ENCODE data around the gene UBE2G2.

The UBE2G2 gene

DNA sequence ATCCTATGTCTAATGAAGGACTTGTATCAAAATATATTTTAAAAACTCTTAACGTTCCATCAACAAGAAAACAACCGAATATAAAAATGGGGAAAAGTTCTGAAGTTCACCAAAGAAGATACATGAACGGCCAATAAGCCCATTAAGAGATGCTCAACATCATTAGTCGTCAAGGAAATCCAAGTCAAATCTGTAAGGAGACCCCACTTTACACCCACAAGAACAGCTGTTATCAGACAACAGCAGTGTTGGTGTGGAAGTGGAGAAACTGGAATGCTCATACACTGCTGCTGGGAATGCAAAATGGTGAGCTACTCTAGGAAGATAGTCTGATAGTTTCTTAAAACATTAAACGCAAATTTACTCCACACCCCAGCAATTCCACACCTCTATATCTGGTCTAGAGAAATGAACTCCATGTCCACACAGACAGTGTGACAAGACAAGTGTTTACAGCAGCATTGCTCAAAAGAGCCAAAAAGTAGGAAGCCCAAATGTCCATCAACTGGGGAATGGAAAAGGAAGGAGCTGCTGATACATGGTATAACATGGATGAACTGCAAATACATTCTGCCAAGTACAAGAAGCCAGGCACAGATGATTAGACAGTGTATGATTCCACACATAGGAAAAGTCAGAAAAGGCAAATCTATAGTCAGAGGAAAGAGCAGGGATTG, 18.5 kb downstream of the UBE2G2 start:
- no peak for FAIRE-seq

DNA sequence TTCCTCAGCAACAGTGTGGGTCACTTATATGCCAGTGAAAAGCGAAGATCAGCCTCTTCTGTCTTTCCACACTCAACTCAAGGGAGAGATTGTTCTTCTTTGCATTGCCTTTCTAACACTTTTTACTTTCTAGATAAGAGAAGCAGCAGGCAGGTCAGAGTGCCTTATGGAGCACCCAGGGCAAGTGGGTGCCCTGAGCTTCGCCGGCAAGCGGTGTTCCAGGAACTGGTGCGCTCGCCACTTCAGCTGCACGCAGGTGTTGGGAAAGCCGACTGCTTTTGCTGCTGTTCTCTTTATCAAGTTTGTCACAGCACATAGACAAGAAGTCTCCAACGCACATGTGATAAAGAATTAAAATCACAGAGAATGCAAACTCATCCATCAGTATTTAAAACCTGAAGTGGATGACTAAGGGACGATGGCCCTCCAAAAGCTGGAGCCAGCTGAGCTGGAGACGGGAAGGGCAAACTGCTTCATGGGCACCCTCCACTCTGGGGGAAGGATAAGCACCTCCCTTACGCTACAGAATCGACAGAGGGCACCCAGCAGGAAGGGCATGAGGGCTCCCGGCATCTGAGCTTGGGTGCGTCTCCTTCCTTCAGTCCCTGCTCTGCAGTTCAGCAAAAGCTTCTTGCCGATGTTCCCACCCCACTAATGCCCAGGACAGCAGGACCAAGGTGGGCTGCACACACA, 20.7 kb downstream of the UBE2G2 start:
- FAIRE-seq = no peak

DNA sequence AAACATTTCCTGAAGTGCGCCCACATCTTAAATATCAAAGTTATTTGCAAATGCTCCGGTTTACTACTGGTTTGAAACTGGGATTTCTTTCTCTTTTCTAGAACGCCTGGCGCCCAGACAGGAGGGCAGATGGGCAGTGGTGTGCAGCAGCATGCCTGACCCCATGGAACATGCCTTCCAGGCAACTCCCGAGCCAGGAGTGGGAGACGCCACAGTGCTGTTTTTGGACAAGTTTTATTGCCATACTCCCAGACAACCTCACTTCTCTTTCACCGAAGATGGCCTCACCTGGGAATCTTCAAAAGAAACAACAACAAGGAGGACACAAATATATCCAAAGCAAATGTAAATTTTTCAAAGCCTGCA, 21.5 kb downstream of the UBE2G2 start:
- no peak for FAIRE-seq

DNA sequence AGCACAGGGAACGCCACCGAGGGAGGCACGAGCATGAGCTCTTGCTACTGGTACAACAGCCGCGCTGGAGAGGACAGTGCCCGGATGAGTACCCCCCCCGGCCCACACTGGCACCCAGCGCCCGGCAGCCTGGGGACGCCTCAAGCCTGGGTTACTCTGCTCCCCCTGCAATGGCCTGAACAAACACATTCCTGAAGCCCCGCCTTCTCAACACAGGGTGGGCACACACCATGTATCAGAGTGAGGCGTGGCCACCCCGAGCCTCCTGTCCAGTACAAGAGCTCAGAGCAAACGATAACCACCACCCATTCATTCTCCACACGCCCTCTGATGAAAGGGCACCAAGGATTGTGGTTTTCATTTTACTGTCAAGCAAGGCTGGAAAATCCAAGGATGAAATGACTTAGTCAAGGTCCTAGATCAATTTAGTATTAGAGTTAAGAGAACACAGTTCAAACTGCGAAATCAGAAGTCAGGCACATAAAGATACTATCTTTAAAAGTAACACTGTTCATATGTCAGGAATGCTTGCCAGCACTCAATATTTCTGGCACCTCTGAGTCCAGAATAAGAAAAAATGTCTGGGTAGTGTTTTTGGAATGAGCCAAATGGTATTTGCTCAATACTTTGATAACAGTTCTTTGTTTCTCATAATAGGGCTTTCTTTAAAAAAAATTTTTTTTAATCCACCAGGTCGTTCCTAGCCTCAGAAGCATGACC, 22.0 kb downstream of the UBE2G2 start:
- FAIRE-seq = no peak

DNA sequence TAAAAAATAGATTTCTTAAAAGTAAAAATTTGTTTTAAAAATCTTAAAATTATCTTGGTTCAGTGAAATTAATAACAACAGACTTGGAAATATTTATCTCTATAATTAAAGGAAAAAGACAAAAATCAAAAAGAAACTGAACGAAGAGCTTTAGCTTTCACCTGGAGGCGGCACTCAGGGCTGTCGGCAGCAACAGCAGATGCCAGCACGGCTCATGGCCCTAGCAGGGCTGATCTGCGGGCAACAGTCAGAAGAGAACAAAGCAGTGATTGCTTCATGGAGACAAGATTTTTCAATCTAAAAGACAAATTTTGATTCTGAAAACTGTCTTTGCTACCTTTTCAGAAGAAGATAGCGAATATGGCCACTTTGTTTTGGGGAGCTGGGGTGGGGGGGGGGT, 22.6 kb downstream of the UBE2G2 start:
- FAIRE-seq = no peak

DNA sequence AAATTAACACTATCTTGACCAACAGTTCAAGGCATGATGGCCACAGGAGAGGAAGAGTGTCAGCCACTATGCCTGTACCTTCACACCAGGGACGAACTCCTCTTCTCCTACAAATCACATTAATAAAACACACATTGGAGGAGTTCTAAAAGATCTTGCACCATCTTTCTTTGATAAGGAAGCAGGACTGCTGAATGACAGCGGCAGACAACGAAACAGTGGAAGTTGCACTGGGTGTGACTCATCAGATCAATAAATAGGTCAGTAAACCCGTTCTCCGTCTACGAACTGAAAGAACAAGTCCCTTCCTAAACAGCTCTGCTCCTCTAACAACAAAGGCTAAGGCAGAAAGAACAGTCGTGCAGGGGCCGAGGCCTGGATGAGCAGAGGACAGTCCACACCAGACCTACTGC, 23.1 kb downstream of the UBE2G2 start:
- no peak for FAIRE-seq

DNA sequence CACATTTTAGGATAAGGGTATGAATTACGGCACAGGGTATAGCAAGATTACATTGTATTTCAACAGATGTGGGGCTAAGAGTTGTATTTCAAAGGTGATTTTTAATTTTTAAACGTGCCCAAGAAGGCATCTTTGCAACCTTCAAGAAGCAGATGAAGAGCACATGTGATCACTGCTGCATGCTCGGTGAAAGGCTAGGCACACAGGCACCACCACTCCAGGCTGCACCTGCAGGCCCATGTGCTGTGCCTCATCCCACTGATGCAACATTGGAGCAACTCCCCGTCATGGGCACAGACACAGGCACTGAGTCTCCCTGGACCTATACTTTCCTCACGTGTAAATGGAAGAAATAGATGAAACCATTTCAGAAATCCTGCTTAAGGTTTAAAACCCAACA, 23.5 kb downstream of the UBE2G2 start:
- no peak for FAIRE-seq

DNA sequence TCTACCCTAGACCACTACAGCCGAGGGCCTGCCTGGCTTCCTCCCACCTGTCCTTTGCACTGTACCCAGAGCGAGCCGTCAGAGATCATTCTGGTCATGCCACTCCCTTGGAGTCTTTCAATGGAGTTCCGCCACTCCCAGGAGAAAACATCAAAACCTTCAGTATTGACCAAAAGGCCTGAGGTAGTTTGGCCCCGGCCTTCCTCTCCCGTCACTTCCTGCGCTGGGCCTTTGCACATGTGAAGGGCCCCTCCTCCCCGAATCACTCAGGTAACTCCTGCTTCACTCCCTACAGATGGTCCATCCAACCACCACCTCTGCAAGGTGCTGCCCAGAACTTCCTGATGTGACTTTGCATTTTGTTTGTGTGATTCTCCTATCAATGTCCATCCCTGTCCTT, 26.6 kb downstream of the UBE2G2 start:
- no peak for FAIRE-seq

DNA sequence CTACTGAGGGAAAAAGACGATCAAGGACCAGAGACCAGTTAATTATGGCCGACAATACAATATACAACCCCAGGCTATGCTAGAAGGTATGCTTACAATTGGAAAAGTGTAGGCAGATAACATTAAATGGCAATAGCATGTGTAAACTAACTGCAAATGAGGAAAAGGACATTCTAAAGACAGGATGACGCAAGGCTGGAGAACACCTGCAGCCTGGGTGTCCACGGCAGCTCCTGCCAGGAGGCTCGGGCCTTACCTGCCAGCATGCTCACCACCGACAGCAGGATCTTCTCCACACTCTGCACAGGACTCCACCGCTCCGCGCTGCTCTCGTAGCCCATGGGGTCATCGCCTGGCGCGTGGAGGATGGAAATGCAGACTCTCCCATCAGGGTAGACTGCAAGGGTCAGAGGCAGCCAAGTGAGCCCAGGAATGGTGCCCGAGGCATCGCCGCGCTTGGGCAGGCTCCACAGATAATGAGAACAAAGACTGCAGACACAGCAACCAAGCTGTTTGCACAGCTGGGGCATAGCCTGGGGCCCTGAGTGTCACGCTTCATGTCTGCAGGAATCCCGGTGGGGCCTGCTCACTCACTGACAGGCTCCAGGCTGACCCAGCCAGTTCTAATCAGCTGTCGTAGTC, 28.2 kb downstream of the UBE2G2 start:
- FAIRE-seq = no peak

DNA sequence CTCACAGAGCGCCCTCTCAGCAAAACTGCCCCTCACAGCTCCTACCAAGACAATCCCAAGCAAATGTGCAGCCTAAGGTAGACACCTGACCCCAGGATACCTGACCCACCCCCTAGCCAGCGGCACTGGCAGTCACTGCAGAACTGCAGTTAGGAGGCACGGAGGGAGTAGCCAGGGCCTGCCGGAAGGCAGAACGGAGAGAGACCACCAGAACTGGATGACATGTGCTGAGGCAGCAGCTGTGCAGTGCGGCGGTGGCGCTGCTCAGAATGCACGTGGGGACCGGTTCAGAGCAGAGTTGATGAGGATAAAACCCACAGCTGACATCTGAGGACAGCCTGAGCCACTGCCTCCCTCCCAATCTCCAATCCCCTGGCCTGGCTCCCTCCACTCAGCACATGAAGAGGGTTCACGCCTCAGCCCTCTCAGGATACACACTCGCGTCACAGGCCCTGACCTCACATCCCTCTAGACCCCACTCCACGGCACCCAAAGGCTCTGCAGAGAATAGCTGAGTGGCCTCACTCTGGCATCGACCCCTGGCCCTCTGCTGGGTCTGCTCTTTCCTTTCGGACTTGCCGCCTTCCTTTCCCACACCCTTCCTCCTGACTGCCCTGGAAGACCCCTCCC, 29.6 kb downstream of the UBE2G2 start:
- FAIRE-seq = no peak

DNA sequence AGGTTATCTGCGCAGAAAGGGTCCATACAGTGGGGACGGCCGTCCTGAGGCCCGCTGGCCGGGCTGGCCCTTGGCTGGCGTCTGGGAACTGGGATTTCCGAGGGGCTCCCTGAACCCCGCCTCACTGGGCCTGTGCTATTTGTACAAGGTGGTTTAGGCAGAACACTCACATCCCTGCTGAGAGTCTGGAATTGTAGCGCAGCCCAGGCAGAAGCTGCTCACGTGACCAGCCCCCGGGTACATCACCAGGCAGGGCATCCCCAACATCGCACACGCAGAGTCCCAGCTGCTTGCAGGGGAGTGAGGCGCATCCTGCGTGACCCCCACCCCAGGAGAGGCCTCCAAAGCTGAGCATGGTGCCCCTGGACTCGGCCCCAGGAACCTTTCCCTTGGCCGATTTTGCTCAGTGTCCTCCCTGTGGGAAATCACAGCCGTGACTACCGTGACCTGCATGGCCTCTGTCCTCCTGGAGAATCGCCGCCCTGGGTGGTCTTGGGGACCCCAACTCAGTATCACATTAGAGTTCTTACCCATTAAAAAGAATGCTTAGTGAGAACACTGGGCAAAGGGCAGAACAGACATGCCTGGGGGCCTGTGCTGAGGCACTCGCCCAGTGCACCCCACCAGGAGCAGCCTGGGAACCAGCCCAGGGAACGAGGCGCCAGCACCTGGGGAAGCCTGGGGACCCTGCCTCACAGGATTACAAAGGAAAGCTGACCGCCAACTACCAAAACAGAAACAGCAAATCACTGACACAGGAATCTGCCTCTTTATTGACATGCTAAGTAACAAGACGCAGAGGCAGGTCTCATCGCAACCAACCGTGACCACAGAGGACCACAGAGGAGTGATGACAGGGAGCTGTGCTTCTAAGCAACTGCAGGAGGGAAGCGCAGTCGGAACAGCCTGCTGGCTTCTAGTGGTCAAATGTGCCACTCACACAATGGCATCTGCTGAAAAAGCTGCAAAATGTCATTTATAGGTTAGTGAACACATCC, 33.5 kb downstream of the UBE2G2 start:
- FAIRE-seq = no peak

DNA sequence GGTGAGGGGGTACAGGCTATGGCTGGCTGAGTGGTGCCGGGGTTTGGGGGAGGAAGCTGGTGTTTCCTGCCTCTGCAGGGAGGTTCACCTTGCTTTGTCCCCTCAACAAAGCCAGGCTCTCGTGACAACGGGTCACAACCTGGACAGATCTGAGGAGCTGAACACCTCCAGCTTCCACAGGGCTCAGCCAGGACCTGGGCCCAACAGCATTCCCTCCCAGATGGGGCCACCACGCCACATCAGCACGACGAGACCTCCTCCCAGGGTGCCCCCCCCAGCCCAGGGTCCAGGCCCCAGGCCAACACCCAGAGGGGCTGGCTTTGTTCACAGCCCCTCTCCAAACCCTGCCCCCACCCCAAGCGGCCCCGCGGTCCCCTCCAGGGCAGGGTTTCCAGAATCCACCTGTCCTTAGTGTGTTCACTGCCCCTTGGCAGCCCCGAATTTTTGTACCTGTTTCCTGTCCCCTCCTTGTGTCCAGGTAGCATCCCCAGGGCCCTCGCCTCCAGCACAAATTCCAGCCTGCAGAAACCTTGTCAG, 34.7 kb downstream of the UBE2G2 start:
- FAIRE-seq = no peak

DNA sequence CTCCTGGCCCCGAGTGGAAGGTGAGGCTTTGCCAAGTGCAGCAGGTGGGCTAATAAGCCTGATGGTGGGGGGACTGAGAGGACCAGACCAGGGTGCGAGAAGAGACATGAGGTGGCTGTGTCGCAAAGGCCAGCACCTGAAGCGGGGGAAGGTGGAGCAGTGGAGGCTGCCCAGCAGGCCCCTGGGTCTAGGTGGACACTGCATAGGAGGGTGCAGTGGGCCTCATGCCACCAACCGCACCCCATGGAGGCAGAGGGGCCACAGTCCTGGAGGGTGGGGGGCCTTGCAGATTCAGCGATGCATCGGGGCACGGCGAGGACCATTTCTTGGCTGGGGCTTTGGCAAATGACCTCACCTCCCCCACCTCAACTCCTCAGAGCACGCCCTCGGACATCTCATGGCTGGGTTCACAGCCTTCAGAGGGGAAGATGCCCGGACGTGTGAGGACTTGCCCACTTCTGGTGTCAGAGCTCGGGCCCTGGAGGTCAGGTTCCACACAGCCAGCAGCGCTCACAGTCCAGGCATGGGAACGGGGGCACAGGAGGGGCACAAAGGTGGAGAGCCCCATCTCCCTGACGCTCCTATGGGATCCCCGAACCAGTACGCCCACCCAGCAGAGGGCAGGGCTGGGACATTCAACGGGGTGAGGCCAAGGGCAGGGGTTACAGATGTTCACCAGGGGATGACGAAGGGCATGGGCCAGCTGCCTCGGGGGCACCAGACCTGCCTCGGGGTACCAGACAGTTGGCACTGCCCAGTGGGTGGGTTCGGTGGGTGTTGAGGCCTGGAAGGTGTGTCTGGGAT, 35.4 kb downstream of the UBE2G2 start:
- no peak for FAIRE-seq

DNA sequence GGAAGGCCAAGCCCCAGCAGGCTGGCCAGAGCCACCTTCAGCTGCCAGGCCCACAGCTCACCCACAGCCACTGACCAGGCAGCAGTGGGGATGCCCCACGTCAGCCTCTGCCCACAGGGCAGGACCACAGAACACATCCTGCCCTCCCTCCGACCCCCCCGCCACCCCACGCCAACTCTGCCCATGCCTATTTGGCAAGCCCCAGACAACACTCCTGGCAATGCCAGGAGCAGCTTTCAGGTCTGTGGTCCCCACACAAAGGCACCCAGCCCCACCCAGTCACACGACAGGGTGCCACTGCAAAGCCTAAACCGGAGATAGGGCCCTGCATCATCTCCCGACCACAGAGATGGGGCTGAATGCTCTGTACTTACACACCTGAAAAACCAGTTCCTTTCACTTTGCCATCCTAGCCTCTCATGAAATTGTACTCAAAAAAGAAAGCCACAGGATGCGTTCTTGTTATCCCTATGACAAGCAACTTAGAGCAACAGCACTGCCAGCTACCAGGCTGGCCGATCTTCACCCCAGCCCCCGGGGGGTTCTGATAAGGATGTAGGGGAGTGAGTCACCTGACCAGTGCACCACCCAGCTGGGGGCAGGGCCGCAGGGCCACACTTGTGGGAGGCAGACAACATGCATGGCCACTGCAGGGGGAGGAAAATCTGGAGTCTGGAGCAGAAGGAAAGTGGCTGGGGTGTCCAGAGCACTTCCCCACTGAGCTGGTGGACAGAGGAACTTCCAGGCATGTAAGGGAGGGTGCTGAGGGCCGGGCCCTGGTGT, 36.2 kb downstream of the UBE2G2 start:
- FAIRE-seq = no peak

DNA sequence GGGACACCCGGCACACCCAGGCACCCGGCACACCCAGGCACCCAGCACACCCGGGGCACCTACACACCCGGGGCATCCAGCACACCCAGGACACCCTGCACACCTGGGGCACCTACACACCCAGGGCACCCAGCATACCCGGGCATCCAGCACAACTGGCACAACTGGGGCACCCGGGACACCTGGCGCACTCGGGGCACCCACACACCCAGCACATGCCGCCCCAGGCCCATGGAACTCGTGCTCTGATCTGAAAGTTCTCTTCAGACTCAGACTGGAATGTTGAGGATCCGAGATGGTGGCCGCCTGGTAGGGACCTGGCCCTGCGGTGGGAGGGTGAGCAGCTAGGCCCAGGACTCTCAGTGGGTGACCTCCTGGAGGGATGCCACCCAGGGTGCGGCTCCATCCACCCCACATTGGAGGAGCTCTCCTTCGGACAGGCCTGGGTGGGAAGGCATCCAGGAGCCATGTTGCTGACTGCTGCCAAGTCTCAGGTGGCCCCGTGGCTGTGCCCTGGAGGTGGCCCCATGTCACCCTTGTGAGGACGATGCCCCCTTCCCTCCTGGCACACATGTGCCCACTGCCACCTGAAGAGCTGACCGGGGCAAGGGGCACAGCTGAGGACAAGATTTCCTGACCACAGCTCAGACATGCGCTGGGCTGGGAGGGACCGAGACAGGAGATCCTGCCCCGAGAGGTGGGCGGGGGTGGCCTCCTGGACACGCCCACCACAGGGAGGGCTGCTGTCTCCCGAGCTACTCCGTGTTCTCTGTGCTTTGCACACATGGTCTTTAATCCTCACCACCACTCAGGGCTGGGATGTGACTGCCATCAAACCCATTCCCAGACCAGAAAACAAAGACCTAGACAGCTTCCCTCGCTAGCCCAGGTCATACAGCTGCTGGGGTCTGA, 37.0 kb downstream of the UBE2G2 start:
- no peak for FAIRE-seq

DNA sequence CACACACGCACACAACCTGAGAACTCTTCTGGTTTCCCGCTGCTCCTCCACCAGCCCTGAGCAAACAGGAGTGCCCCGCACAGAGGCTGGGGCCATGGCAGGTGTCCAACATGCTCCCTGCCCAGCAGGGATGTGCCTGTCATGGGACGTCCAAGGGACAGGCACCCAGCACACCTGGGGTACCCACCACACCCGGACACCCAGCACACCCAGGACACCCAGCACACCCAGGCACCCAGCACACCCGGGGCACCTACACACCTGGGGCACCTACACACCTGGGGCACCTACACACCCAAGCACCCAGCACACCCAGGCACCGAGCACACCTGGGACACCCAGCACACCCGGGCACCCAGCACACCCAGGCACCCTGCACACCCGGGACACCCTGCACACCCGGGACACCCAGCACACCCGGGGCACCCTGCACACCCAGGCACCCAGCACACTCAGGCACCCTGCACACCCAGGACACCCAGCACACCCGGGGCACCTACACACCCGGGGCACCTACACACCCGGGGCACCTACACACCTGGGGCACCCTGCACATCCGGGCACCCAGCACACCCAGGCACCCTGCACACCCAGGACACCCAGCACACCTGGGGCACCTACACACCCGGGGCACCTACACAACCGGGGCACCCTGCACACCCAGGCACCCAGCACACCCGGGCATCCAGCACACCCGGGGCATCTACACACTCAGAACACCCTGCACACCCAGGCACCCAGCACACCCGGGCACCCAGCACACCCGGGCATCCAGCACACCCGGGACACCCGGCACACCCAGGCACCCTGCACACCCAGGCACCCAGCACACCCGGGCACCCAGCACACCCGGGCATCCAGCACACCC, 37.9 kb downstream of the UBE2G2 start:
- FAIRE-seq = no peak

DNA sequence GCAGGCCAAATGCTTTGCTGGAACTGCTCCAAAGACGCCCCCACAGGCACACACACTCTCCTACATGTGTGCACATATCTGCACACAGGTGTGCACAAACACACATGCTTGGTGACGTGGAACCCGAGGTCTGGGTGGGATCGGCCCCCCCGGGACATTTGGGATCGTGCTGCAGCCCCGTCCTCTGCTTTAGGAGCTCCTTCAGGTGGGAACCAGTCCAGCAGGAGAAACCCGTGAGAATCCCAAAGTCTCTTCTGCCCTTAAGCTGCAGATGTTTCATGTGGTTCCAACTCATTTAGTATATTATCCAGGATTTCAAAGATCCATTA, 38.6 kb downstream of the UBE2G2 start:
- FAIRE-seq = no peak
